H9 (cell line): ENCODE data around the gene SPECC1. TPM values are rescaled to one million over a fixed set of nuclear protein-coding genes. Genes with fewer than 3 reads are reported as not detected.

ENCODE experiments used
- DNase-seq: peaks from one replicate; pipeline ENCODE4 v3.0.0-alpha.2; 2017
- H2AFZ ChIP-seq: one replicate; pipeline ENCODE4 v1.6.1; 2013; ENCODE audit warnings: mild to moderate bottlenecking, low read length, control low read depth, moderate library complexity
- H2AK5ac ChIP-seq: 2 replicates; pipeline ENCODE4 v1.6.1; 2013; ENCODE audit warnings: low read length, control low read depth, mixed read lengths; ENCODE audit not compliant: insufficient read length
- H2BK120ac ChIP-seq: one replicate; pipeline ENCODE4 v1.6.1; 2013; ENCODE audit warnings: low read depth, mild to moderate bottlenecking, low read length, control low read depth, inconsistent platforms; ENCODE audit not compliant: poor library complexity, severe bottlenecking
- H2BK12ac ChIP-seq: 2 replicates; pipeline ENCODE4 v1.6.1; 2013; ENCODE audit warnings: low read length, control low read depth, mixed read lengths, low read depth; ENCODE audit not compliant: insufficient read length
- H2BK15ac ChIP-seq: 2 replicates; pipeline ENCODE4 v1.6.1; 2013; ENCODE audit warnings: low read depth, low read length, control low read depth
- H2BK20ac ChIP-seq: one replicate; pipeline ENCODE4 v1.6.1; 2013; ENCODE audit warnings: low read depth, mild to moderate bottlenecking, low read length, control low read depth, inconsistent platforms; ENCODE audit not compliant: poor library complexity, severe bottlenecking
- H2BK5ac ChIP-seq: 2 replicates; pipeline ENCODE4 v1.6.1; 2013; ENCODE audit warnings: low read length, control low read depth, mixed read lengths; ENCODE audit not compliant: insufficient read length
- H3K14ac ChIP-seq: 2 replicates; pipeline ENCODE4 v1.6.1; 2013; ENCODE audit warnings: low read length, control low read depth; ENCODE audit not compliant: insufficient read depth
- H3K18ac ChIP-seq: 2 replicates; pipeline ENCODE4 v1.6.1; 2013; ENCODE audit warnings: low read depth, mild to moderate bottlenecking, mixed read lengths, low read length, control low read depth; ENCODE audit not compliant: insufficient read length
- H3K23ac ChIP-seq: 2 replicates; pipeline ENCODE4 v1.6.1; 2013; ENCODE audit warnings: low read length, control low read depth, mixed read lengths, low read depth; ENCODE audit not compliant: insufficient read length
- H3K23me2 ChIP-seq: 2 replicates; pipeline ENCODE4 v1.6.1; 2013; ENCODE audit warnings: low read depth, mild to moderate bottlenecking, mixed read lengths, low read length, control low read depth; ENCODE audit not compliant: insufficient read length, poor library complexity, severe bottlenecking
- H3K27ac ChIP-seq: 2 replicates; pipeline ENCODE4 v1.5.1; 2013; ENCODE audit warnings: low read length, control low read depth, mixed read lengths, low read depth; ENCODE audit not compliant: insufficient read length
- H3K27me3 ChIP-seq: 2 replicates; pipeline ENCODE4 v1.6.1; 2013; ENCODE audit warnings: low read length, control low read depth, inconsistent platforms; ENCODE audit not compliant: insufficient read depth
- H3K4ac ChIP-seq: 2 replicates; pipeline ENCODE4 v1.6.1; 2013; ENCODE audit warnings: low read depth, mild to moderate bottlenecking, control low read depth, inconsistent platforms, low read length, moderate library complexity
- H3K4me1 ChIP-seq: 2 replicates; pipeline ENCODE4 v1.6.1; 2013; ENCODE audit warnings: low read length, control low read depth, inconsistent platforms; ENCODE audit not compliant: insufficient read depth
- H3K4me2 ChIP-seq: 2 replicates; pipeline ENCODE4 v1.6.1; 2013; ENCODE audit warnings: low read length, control low read depth, mixed read lengths; ENCODE audit not compliant: insufficient read length, insufficient read depth
- H3K56ac ChIP-seq: 2 replicates; pipeline ENCODE4 v1.6.1; 2013; ENCODE audit warnings: low read depth, mild to moderate bottlenecking, mixed read lengths, low read length, control low read depth; ENCODE audit not compliant: insufficient read length
- H3K79me1 ChIP-seq: 2 replicates; pipeline ENCODE4 v1.6.1; 2013; ENCODE audit warnings: low read depth, mild to moderate bottlenecking, moderate library complexity, low read length, control low read depth, inconsistent platforms; ENCODE audit not compliant: insufficient read depth, poor library complexity, severe bottlenecking
- H3K79me2 ChIP-seq: 2 replicates; pipeline ENCODE4 v1.6.1; 2013; ENCODE audit warnings: low read length, control low read depth, inconsistent platforms; ENCODE audit not compliant: insufficient read depth
- H3K9ac ChIP-seq: 2 replicates; pipeline ENCODE4 v1.6.1; 2013; ENCODE audit warnings: low read length, control low read depth, mixed read lengths; ENCODE audit not compliant: insufficient read length; ENCODE audit errors: extremely low read depth
- H3K9me3 ChIP-seq: one replicate; pipeline ENCODE4 v1.6.1; 2013; ENCODE audit warnings: low read depth, low read length, inconsistent platforms; ENCODE audit not compliant: control insufficient read depth
- H3T11ph ChIP-seq: one replicate; pipeline ENCODE4 v1.6.1; 2013; ENCODE audit warnings: mild to moderate bottlenecking, low read length, control low read depth, inconsistent platforms
- H4K20me1 ChIP-seq: one replicate; pipeline ENCODE4 v1.6.1; 2013; ENCODE audit not compliant: control insufficient read depth, insufficient read length, insufficient read depth
- H4K5ac ChIP-seq: 2 replicates; pipeline ENCODE4 v1.6.1; 2013; ENCODE audit warnings: low read depth, mild to moderate bottlenecking, mixed read lengths, low read length, control low read depth; ENCODE audit not compliant: insufficient read length
- H4K8ac ChIP-seq: replicated peaks from 2 replicates; pipeline ENCODE4 v1.6.1; 2013; ENCODE audit warnings: low read length, control low read depth, mixed read lengths, low read depth; ENCODE audit not compliant: insufficient read length
- H4K91ac ChIP-seq: 2 replicates; pipeline ENCODE4 v1.6.1; 2013; ENCODE audit warnings: low read depth, mild to moderate bottlenecking, moderate library complexity, mixed read lengths, low read length, control low read depth; ENCODE audit not compliant: insufficient read length
- H3K27ac Mint-ChIP-seq, 3 experiments: 2 replicates in 2 of 3; 3 replicates in 1 of 3; pipeline ENCODE4 v1.8.0; 2020 to 2021; ENCODE audit warnings: mixed read lengths in 3 of 3, mild to moderate bottlenecking in 1 of 3, moderate library complexity in 1 of 3
- H3K27me3 Mint-ChIP-seq: 2 replicates; pipeline ENCODE4 v1.8.0; 2021; ENCODE audit warnings: low read depth, mild to moderate bottlenecking, moderate library complexity, mixed read lengths
- H3K36me3 Mint-ChIP-seq, 3 experiments: 2 replicates in 2 of 3; 3 replicates in 1 of 3; pipeline ENCODE4 v1.8.0; 2020 to 2021; ENCODE audit warnings: low read depth in 3 of 3, mixed read lengths in 3 of 3; ENCODE audit not compliant: insufficient read depth in 1 of 3
- H3K4me1 Mint-ChIP-seq, 2 experiments: 2 replicates each; pipeline ENCODE4 v1.8.0; 2020; ENCODE audit warnings: mixed read lengths in 2 of 2
- H3K4me3 Mint-ChIP-seq, 2 experiments: 2 replicates in 1 of 2; 3 replicates in 1 of 2; pipeline ENCODE4 v1.8.0; 2020 to 2021; ENCODE audit warnings: mild to moderate bottlenecking in 2 of 2, mixed read lengths in 2 of 2, moderate library complexity in 1 of 2
- H3K9me3 Mint-ChIP-seq, 2 experiments: 2 replicates in 1 of 2; 3 replicates in 1 of 2; pipeline ENCODE4 v1.8.0; 2020; ENCODE audit warnings: mild to moderate bottlenecking in 2 of 2, mixed read lengths in 2 of 2, moderate library complexity in 1 of 2
- WGBS: extraction: QIAGEN DNeasy Blood & Tissue Kit; methylation state at CpG from one replicate; pipeline ENCODE4 v1.1.7; 2013; ENCODE audit warnings: missing lambda C conversion rate, low lambda C conversion rate, mixed read lengths; ENCODE audit not compliant: insufficient read length; ENCODE audit errors: extremely low coverage; 5-methylcytosine and 5-hydroxymethylcytosine counted together
- total RNA-seq: library from RNA; stranded (reverse); gene quantifications from 2 replicates; pipeline ENCODE4 v1.2.1, GENCODE V29; 2021
- TF ChIP-seq, protein P1 (sequence below): fragments of 200-600 bp; sonication (generic); conservative IDR thresholded peaks from 3 replicates; pipeline ENCODE4 v1.8.0; 2021; ENCODE audit warnings: antibody characterized with exemption, mild to moderate bottlenecking

Gene SPECC1
- total RNA-seq, 1 experiment from 2014 or later, result 65.7 TPM

- no peak for DNase-seq
- H2BK20ac ChIP-seq, result no peak overlapping the region
- H2AK5ac ChIP-seq, result no peak overlapping the region
- no peak overlapping the region for H2BK15ac ChIP-seq
- no peak overlapping the region for H3K9ac ChIP-seq
- H3K27me3 Mint-ChIP-seq, result no peaks in the 10 kb centered on the region; the same call in none of the 2 replicates
- H2BK5ac ChIP-seq, result no peak overlapping the region
- no peaks in the 10 kb centered on the region for H3K9me3 Mint-ChIP-seq
- H3K79me2 ChIP-seq, result no peaks in the 10 kb centered on the region
- no CpG with 5 or more reads among the region's 1 CpG for WGBS
- no peak overlapping the region for H3K4me2 ChIP-seq
- H2BK12ac ChIP-seq, result no peak overlapping the region
- H3K18ac ChIP-seq, result no peak overlapping the region
- no peak overlapping the region for H3K14ac ChIP-seq
- H3K27me3 ChIP-seq, result no peaks in the 10 kb centered on the region
- H3K79me1 ChIP-seq, result no peaks in the 10 kb centered on the region
- no peak overlapping the region for H4K5ac ChIP-seq
- no peak overlapping the region for H2BK120ac ChIP-seq
- no peak overlapping the region for H3K23ac ChIP-seq
- H4K8ac ChIP-seq, result no peak overlapping the region
- H3K56ac ChIP-seq, result no peak overlapping the region
- no peak overlapping the region for H2AFZ ChIP-seq
- no peak overlapping the region for H3K4me3 Mint-ChIP-seq
- H3K27ac Mint-ChIP-seq, result no peak overlapping the region
- TF ChIP-seq, protein P1, sequence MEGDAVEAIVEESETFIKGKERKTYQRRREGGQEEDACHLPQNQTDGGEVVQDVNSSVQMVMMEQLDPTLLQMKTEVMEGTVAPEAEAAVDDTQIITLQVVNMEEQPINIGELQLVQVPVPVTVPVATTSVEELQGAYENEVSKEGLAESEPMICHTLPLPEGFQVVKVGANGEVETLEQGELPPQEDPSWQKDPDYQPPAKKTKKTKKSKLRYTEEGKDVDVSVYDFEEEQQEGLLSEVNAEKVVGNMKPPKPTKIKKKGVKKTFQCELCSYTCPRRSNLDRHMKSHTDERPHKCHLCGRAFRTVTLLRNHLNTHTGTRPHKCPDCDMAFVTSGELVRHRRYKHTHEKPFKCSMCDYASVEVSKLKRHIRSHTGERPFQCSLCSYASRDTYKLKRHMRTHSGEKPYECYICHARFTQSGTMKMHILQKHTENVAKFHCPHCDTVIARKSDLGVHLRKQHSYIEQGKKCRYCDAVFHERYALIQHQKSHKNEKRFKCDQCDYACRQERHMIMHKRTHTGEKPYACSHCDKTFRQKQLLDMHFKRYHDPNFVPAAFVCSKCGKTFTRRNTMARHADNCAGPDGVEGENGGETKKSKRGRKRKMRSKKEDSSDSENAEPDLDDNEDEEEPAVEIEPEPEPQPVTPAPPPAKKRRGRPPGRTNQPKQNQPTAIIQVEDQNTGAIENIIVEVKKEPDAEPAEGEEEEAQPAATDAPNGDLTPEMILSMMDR, result no peak
- no peak overlapping the region for H4K91ac ChIP-seq
- H3K23me2 ChIP-seq, result no peaks in the 10 kb centered on the region
- no peaks in the 10 kb centered on the region for H3K9me3 ChIP-seq
- H3K4ac ChIP-seq, result no peak overlapping the region
- H3K4me1 ChIP-seq, result no peaks in the 10 kb centered on the region
- no peak overlapping the region for H3T11ph ChIP-seq
- H3K27ac ChIP-seq, result no peak overlapping the region
- no peaks in the 10 kb centered on the region for H4K20me1 ChIP-seq
- peaks cover 8 to 9% of the 10 kb centered on the region in 2 experiments for H3K4me1 Mint-ChIP-seq
- H3K36me3 Mint-ChIP-seq, result no peaks in the 10 kb centered on the region; a peak in 1 of 7 replicates
Measured at GRCh38 chr17:19996086-19996485, 13.1 kb upstream of the SPECC1 start.
